NB4 (cell line): ENCODE data around the gene OR6C2.

ENCODE experiments used
- MYC ChIP-seq: IDR thresholded peaks from 2 replicates; pipeline ENCODE4 v1.6.1; 2011; ENCODE audit warnings: low read depth, low read length
- POLR2A ChIP-seq: IDR thresholded peaks from 2 replicates; pipeline ENCODE4 v1.6.1; 2011; ENCODE audit warnings: mild to moderate bottlenecking; ENCODE audit not compliant: insufficient read length; ENCODE audit errors: extremely low read depth
- TF ChIP-seq, protein P1 (sequence below): IDR thresholded peaks from one replicate; pipeline ENCODE4 v1.5.1; 2012; ENCODE audit warnings: low read depth, low read length
- TF ChIP-seq, protein P2 (sequence below): IDR thresholded peaks from 2 replicates; pipeline ENCODE4 v1.6.1; 2011; ENCODE audit warnings: low read depth, low read length

DNA sequence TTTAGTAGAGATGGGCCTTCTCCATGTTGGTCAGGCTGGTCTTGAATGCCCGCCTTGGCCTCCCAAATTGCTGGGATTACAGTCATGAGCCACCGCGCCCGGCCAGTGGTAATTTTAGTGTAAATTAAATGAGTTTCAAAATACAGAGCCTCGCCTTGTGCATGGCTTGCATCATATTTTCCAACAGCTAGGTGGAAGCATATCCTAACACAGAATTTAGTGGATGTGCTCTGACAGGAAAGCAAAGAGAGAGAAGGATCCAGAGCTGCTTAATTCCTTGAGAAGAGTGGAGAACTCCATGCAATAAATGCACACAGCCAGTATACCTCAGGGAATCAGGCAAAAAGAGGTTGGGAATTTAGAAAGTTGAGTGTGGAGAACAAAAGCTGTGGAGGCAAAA is 2.5 kb downstream of the OR6C2 start:
- TF ChIP-seq, protein P1, sequence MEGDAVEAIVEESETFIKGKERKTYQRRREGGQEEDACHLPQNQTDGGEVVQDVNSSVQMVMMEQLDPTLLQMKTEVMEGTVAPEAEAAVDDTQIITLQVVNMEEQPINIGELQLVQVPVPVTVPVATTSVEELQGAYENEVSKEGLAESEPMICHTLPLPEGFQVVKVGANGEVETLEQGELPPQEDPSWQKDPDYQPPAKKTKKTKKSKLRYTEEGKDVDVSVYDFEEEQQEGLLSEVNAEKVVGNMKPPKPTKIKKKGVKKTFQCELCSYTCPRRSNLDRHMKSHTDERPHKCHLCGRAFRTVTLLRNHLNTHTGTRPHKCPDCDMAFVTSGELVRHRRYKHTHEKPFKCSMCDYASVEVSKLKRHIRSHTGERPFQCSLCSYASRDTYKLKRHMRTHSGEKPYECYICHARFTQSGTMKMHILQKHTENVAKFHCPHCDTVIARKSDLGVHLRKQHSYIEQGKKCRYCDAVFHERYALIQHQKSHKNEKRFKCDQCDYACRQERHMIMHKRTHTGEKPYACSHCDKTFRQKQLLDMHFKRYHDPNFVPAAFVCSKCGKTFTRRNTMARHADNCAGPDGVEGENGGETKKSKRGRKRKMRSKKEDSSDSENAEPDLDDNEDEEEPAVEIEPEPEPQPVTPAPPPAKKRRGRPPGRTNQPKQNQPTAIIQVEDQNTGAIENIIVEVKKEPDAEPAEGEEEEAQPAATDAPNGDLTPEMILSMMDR = no peak
- TF ChIP-seq, protein P2, sequence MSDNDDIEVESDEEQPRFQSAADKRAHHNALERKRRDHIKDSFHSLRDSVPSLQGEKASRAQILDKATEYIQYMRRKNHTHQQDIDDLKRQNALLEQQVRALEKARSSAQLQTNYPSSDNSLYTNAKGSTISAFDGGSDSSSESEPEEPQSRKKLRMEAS = no peak
- no peak for TF ChIP-seq POLR2A
- TF ChIP-seq MYC = no peak
